ENCODE measurements around the gene TMEM141. TPM values are rescaled to one million over a fixed set of nuclear protein-coding genes. Genes with fewer than 3 reads are reported as not detected.
"Not testable (repeated sequence)": the region's sequence is repeated elsewhere in the genome, so short reads cannot be mapped to it uniquely, and the experiment has no call there.

Gene TMEM141
- polyA plus RNA-seq, 1 donor (not counting 4 experiments of a cell fraction or from before 2014, with no cell fraction given) = 85.5 TPM

DNA sequence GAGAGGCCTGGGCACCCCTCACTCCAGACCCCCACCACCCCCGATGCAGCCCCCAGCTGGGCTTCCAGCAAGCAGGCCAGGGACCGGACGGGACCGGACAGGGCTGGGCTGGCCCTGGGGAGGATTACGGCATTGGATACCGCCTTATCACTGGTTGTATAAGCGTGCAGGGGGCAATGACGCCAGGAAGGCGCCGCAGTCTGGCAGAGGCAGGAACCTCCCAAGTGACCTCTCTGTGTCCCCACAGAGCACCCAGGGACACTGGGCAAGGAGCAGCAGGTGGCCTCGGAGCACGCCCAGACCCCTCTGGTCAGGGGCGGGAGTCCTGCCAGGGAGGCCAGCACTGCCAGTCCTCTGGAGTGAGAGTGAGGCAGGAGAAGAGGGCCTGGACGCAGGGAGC is 26.1 kb upstream of the TMEM141 start:
- no peaks in the 10 kb centered on the region for H4K20me1 ChIP-seq (ENCODE audit: control insufficient read depth, extremely low read depth, insufficient read depth, low read length)
- H3K9ac ChIP-seq (ENCODE audit: control insufficient read depth, extremely low read depth, insufficient read depth, low read length) = no peak overlapping the region
- TF ChIP-seq EZH2 (IDR thresholded peaks at IDR 0.05; ENCODE audit: low read length) = no peak
- TF ChIP-seq CTCF (optimal IDR thresholded peaks at IDR 0.05 in 1 of 3, IDR thresholded peaks at IDR 0.05 in 1 of 3, conservative IDR thresholded peaks at IDR 0.05 in 1 of 3; ENCODE audit: extremely low read depth in 1 of 3, insufficient read depth in 2 of 3, low read length in 3 of 3) = no peak
- H3K27me3 ChIP-seq (ENCODE audit: control insufficient read depth, extremely low read depth, insufficient read depth, low read length) = peaks cover 17% of the 10 kb centered on the region
- dilution Hi-C loops (cut with MboI; ENCODE audit: extremely low pct_ligation_motif_present, low sequenced_read_pairs) = no loop called here
- no peaks in the 10 kb centered on the region for H3K79me2 ChIP-seq (ENCODE audit: control insufficient read depth, insufficient read depth, low read length)
- no peak overlapping the region for H2AFZ ChIP-seq (ENCODE audit: control insufficient read depth, low read length)
- no peak for FAIRE-seq
- H3K4me3 ChIP-seq (ENCODE audit: control insufficient read depth in 2 of 3, extremely low read depth in 1 of 3, insufficient read depth in 2 of 3, low read depth in 1 of 3, low read length in 3 of 3) = no peak overlapping the region
- H3K27ac ChIP-seq (ENCODE audit: control insufficient read depth, insufficient read depth, low read length) = no peak overlapping the region
- H3K4me2 ChIP-seq (ENCODE audit: control insufficient read depth, extremely low read depth, insufficient read depth, low read depth, low read length) = no peak overlapping the region
- H3K9me3 ChIP-seq (ENCODE audit: control insufficient read depth, low read depth, low read length) = no peaks in the 10 kb centered on the region
- H3K9me1 ChIP-seq (ENCODE audit: control insufficient read depth, extremely low read depth, insufficient read depth, low read length) = no peaks in the 10 kb centered on the region
- no peaks in the 10 kb centered on the region for H3K4me1 ChIP-seq (ENCODE audit: control insufficient read depth, extremely low read depth, insufficient read depth, low read length)
- DNase-seq (ENCODE audit: low read depth, low spot score) = no peak
- H3K36me3 ChIP-seq (ENCODE audit: control insufficient read depth in 2 of 2, extremely low read depth in 1 of 2, insufficient read depth in 2 of 2, low read length in 2 of 2) = no peaks in the 10 kb centered on the region

DNA sequence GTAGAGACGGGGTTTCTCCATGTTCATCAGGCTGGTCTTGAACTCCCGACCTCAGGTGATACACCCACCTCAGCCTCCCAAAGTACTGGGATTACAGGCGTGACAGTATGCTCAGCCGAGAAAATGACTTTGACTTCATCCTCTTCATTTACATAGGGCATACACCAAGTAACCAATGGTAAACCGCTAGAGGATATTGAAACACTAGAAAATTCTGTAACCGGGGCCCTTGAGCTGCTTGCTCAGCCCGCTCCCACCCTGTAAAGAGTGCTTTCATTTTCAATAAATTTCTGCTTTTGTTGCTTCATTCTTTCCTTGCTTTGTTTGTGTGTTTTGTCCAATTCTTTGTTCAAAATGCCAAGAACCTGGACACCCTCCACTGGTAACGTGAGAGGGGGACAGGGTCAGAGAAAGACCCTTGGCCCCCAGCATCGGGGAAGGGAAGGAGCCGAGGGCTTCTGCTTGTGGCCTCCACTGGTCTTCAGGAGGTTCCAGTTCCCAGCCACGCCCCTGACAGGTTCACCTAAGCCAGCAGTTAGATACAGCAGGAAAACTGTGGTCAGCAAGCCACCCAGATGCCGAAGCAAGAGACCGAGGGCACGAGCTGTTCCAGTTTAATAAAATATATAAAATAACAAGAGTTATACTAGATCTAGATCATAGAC is 25.3 kb upstream of the TMEM141 start:
- H3K9ac ChIP-seq (ENCODE audit: control insufficient read depth, extremely low read depth, insufficient read depth, low read length); FAIRE-seq; DNase-seq (ENCODE audit: low read depth, low spot score); H2AFZ ChIP-seq (ENCODE audit: control insufficient read depth, low read length); H3K36me3 ChIP-seq (ENCODE audit: control insufficient read depth in 2 of 2, extremely low read depth in 1 of 2, insufficient read depth in 2 of 2, low read length in 2 of 2); H3K79me2 ChIP-seq (ENCODE audit: control insufficient read depth, insufficient read depth, low read length); H3K4me1 ChIP-seq (ENCODE audit: control insufficient read depth, extremely low read depth, insufficient read depth, low read length); dilution Hi-C loops (cut with MboI; ENCODE audit: extremely low pct_ligation_motif_present, low sequenced_read_pairs); H3K4me3 ChIP-seq (ENCODE audit: control insufficient read depth in 2 of 3, extremely low read depth in 1 of 3, insufficient read depth in 2 of 3, low read depth in 1 of 3, low read length in 3 of 3); H3K27ac ChIP-seq (ENCODE audit: control insufficient read depth, insufficient read depth, low read length); H3K4me2 ChIP-seq (ENCODE audit: control insufficient read depth, extremely low read depth, insufficient read depth, low read depth, low read length); H3K9me1 ChIP-seq (ENCODE audit: control insufficient read depth, extremely low read depth, insufficient read depth, low read length); H3K9me3 ChIP-seq (ENCODE audit: control insufficient read depth, low read depth, low read length); H4K20me1 ChIP-seq (ENCODE audit: control insufficient read depth, extremely low read depth, insufficient read depth, low read length): not testable (repeated sequence)
- peaks cover 14% of the 10 kb centered on the region for H3K27me3 ChIP-seq (ENCODE audit: control insufficient read depth, extremely low read depth, insufficient read depth, low read length)
